ENCODE measurements around the gene ETS1. TPM values are rescaled to one million over a fixed set of nuclear protein-coding genes. Genes with fewer than 3 reads are reported as not detected.

The ETS1 gene
- total and polyA plus RNA-seq, 2 experiments from 2014 or later, result 25.6 to 52.6 TPM

DNA sequence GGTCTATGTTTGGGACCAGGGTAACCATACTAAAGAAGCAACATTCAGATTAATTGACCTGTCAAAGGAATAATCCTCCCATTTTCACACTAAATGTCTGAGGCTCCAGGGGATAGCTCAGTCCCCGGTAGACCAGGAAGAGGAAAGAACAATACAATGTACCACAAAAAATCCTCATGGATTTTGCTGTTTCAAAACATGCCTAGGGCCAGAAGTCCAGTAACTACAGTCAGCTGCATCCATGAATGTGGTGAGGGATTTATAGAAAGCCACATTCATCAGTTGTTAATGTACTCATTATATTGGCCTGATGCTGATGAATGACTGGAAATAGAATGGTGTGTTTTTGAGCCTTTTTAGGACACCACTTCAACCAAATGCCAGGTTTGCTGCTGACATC is 6.9 kb upstream of the ETS1 start:
- Histone ChIP-seq H3K4me1 (ENCODE audit: insufficient read depth) (peaks cover 59% of the 10 kb centered on the region), H2AFZ (no peak overlapping the region), H3F3A (replicated peaks; ENCODE audit: low read depth) (no peaks in the 10 kb centered on the region), H3K79me2 (replicated peaks; ENCODE audit: insufficient read depth) (no peaks in the 10 kb centered on the region), H4K20me1 (replicated peaks; ENCODE audit: insufficient read depth) (no peaks in the 10 kb centered on the region), H3K36me3 (ENCODE audit: insufficient read depth) (no peaks in the 10 kb centered on the region; the same call in 1 of the 2 replicates), H3K4me3 (no peak overlapping the region), H3K27me3 (ENCODE audit: insufficient read depth) (no peaks in the 10 kb centered on the region), H3K27ac (ENCODE audit: low read depth) (no peak overlapping the region), H3K9me2 (ENCODE audit: insufficient read depth) (no peaks in the 10 kb centered on the region; the same call in 1 of the 2 replicates), H3K4me2 (no peak overlapping the region)
- Mint-ChIP-seq H3K4me3 (no peak overlapping the region), H3K27me3 (ENCODE audit: insufficient read depth, low read depth, poor library complexity) (peaks cover 4% of the 10 kb centered on the region), H3K9me3 (no peaks in the 10 kb centered on the region), H3K27ac (no peak overlapping the region), H3K36me3 (ENCODE audit: low read depth) (peaks cover 5% of the 10 kb centered on the region; the same call in 2 of the 3 replicates), H3K4me1 (peaks cover 42% of the 10 kb centered on the region)
- DNase-seq (ENCODE audit: low spot score), result no peak
- TF ChIP-seq ZNF114 (CRISPR knock-in tag; IDR thresholded peaks at IDR 0.05), result no peak
- no peak for TF ChIP-seq EZH2phosphoT487 (IDR thresholded peaks at IDR 0.05; ENCODE audit: unreplicated experiment)
- TF ChIP-seq, protein P1, sequence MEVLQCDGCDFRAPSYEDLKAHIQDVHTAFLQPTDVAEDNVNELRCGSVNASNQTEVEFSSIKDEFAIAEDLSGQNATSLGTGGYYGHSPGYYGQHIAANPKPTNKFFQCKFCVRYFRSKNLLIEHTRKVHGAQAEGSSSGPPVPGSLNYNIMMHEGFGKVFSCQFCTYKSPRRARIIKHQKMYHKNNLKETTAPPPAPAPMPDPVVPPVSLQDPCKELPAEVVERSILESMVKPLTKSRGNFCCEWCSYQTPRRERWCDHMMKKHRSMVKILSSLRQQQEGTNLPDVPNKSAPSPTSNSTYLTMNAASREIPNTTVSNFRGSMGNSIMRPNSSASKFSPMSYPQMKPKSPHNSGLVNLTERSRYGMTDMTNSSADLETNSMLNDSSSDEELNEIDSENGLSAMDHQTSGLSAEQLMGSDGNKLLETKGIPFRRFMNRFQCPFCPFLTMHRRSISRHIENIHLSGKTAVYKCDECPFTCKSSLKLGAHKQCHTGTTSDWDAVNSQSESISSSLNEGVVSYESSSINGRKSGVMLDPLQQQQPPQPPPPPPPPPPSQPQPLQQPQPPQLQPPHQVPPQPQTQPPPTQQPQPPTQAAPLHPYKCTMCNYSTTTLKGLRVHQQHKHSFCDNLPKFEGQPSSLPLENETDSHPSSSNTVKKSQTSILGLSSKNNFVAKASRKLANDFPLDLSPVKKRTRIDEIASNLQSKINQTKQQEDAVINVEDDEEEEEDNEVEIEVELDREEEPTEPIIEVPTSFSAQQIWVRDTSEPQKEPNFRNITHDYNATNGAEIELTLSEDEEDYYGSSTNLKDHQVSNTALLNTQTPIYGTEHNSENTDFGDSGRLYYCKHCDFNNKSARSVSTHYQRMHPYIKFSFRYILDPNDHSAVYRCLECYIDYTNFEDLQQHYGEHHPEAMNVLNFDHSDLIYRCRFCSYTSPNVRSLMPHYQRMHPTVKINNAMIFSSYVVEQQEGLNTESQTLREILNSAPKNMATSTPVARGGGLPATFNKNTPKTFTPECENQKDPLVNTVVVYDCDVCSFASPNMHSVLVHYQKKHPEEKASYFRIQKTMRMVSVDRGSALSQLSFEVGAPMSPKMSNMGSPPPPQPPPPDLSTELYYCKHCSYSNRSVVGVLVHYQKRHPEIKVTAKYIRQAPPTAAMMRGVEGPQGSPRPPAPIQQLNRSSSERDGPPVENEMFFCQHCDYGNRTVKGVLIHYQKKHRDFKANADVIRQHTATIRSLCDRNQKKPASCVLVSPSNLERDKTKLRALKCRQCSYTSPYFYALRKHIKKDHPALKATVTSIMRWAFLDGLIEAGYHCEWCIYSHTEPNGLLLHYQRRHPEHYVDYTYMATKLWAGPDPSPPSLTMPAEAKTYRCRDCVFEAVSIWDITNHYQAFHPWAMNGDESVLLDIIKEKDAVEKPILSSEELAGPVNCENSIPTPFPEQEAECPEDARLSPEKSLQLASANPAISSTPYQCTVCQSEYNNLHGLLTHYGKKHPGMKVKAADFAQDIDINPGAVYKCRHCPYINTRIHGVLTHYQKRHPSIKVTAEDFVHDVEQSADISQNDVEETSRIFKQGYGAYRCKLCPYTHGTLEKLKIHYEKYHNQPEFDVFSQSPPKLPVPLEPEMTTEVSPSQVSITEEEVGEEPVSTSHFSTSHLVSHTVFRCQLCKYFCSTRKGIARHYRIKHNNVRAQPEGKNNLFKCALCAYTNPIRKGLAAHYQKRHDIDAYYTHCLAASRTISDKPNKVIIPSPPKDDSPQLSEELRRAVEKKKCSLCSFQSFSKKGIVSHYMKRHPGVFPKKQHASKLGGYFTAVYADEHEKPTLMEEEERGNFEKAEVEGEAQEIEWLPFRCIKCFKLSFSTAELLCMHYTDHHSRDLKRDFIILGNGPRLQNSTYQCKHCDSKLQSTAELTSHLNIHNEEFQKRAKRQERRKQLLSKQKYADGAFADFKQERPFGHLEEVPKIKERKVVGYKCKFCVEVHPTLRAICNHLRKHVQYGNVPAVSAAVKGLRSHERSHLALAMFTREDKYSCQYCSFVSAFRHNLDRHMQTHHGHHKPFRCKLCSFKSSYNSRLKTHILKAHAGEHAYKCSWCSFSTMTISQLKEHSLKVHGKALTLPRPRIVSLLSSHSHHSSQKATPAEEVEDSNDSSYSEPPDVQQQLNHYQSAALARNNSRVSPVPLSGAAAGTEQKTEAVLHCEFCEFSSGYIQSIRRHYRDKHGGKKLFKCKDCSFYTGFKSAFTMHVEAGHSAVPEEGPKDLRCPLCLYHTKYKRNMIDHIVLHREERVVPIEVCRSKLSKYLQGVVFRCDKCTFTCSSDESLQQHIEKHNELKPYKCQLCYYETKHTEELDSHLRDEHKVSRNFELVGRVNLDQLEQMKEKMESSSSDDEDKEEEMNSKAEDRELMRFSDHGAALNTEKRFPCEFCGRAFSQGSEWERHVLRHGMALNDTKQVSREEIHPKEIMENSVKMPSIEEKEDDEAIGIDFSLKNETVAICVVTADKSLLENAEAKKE (CRISPR knock-in tag; IDR thresholded peaks at IDR 0.05), result no peak
- no peak for TF ChIP-seq EZH2 (IDR thresholded peaks at IDR 0.05; ENCODE audit: low read depth, unreplicated experiment)
- TF ChIP-seq POLR2AphosphoS5 (IDR thresholded peaks at IDR 0.05; ENCODE audit: low read depth), result no peak
- TF ChIP-seq JUNB (IDR thresholded peaks at IDR 0.05; ENCODE audit: unreplicated experiment), result no peak
- TF ChIP-seq, protein P2, sequence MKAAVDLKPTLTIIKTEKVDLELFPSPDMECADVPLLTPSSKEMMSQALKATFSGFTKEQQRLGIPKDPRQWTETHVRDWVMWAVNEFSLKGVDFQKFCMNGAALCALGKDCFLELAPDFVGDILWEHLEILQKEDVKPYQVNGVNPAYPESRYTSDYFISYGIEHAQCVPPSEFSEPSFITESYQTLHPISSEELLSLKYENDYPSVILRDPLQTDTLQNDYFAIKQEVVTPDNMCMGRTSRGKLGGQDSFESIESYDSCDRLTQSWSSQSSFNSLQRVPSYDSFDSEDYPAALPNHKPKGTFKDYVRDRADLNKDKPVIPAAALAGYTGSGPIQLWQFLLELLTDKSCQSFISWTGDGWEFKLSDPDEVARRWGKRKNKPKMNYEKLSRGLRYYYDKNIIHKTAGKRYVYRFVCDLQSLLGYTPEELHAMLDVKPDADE (IDR thresholded peaks at IDR 0.05), result no peak
- TF ChIP-seq, protein P3, sequence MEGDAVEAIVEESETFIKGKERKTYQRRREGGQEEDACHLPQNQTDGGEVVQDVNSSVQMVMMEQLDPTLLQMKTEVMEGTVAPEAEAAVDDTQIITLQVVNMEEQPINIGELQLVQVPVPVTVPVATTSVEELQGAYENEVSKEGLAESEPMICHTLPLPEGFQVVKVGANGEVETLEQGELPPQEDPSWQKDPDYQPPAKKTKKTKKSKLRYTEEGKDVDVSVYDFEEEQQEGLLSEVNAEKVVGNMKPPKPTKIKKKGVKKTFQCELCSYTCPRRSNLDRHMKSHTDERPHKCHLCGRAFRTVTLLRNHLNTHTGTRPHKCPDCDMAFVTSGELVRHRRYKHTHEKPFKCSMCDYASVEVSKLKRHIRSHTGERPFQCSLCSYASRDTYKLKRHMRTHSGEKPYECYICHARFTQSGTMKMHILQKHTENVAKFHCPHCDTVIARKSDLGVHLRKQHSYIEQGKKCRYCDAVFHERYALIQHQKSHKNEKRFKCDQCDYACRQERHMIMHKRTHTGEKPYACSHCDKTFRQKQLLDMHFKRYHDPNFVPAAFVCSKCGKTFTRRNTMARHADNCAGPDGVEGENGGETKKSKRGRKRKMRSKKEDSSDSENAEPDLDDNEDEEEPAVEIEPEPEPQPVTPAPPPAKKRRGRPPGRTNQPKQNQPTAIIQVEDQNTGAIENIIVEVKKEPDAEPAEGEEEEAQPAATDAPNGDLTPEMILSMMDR (conservative IDR thresholded peaks at IDR 0.05; ENCODE audit: low read depth in 2 of 2), result no peak
- TF ChIP-seq CREB1 (CRISPR knock-in tag; IDR thresholded peaks at IDR 0.05; ENCODE audit: low read depth), result no peak
- TF ChIP-seq STAT1 (IDR thresholded peaks at IDR 0.05; ENCODE audit: unreplicated experiment), result no peak
- TF ChIP-seq ZNF331 (CRISPR knock-in tag; IDR thresholded peaks at IDR 0.05; ENCODE audit: low read depth), result no peak
- TF ChIP-seq, protein P4, sequence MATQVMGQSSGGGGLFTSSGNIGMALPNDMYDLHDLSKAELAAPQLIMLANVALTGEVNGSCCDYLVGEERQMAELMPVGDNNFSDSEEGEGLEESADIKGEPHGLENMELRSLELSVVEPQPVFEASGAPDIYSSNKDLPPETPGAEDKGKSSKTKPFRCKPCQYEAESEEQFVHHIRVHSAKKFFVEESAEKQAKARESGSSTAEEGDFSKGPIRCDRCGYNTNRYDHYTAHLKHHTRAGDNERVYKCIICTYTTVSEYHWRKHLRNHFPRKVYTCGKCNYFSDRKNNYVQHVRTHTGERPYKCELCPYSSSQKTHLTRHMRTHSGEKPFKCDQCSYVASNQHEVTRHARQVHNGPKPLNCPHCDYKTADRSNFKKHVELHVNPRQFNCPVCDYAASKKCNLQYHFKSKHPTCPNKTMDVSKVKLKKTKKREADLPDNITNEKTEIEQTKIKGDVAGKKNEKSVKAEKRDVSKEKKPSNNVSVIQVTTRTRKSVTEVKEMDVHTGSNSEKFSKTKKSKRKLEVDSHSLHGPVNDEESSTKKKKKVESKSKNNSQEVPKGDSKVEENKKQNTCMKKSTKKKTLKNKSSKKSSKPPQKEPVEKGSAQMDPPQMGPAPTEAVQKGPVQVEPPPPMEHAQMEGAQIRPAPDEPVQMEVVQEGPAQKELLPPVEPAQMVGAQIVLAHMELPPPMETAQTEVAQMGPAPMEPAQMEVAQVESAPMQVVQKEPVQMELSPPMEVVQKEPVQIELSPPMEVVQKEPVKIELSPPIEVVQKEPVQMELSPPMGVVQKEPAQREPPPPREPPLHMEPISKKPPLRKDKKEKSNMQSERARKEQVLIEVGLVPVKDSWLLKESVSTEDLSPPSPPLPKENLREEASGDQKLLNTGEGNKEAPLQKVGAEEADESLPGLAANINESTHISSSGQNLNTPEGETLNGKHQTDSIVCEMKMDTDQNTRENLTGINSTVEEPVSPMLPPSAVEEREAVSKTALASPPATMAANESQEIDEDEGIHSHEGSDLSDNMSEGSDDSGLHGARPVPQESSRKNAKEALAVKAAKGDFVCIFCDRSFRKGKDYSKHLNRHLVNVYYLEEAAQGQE (IDR thresholded peaks at IDR 0.05; ENCODE audit: unreplicated experiment), result no peak
- no peak for TF ChIP-seq NANOG (IDR thresholded peaks at IDR 0.05; ENCODE audit: borderline replicate concordance)
- no peak for ATAC-seq
